GM18907 (cell line): ENCODE results near the gene PLSCR3.

Experiments
- ATAC-seq: cut with Tn5 transposase; IDR thresholded peaks from one replicate; pipeline ENCODE4 v1.9.1; 2021; ENCODE audit warnings: mild to moderate bottlenecking, moderate library complexity; ENCODE audit not compliant: unreplicated experiment

Gene PLSCR3

GRCh38 chr17:7407082-7407481, 12.8 kb upstream of the PLSCR3 start:
- no peak for ATAC-seq

- no peak for ATAC-seq
Measured at GRCh38 chr17:7406235-7406825, 12.0 kb upstream of the PLSCR3 start.

- no peak for ATAC-seq
Measured at GRCh38 chr17:7405350-7406234, 11.3 kb upstream of the PLSCR3 start.

GRCh38 chr17:7404737-7405349, 10.5 kb upstream of the PLSCR3 start:
- ATAC-seq = peak; percentile 10

- peak; percentile 91 for ATAC-seq
Measured at GRCh38 chr17:7403977-7404736, 9.8 kb upstream of the PLSCR3 start, which contains the start of gene TMEM256. Gene TMEM256, minus strand, starts transcription at chr17:7404097. Its CDS starts 13 bp downstream, at chr17:7404084.

GRCh38 chr17:7403727-7403976, 9.3 kb upstream of the PLSCR3 start:
- ATAC-seq = no peak

- no peak for ATAC-seq
Measured at GRCh38 chr17:7403043-7403726, 8.9 kb upstream of the PLSCR3 start.

GRCh38 chr17:7398612-7399011, 4.3 kb upstream of the PLSCR3 start:
- no peak for ATAC-seq

- ATAC-seq = no peak
Measured at GRCh38 chr17:7396147-7396546, 1.8 kb upstream of the PLSCR3 start.

GRCh38 chr17:7393613-7394451, 493 bp downstream of the PLSCR3 start:
- peak; percentile 52 for ATAC-seq

GRCh38 chr17:7392696-7393612, 1.4 kb downstream of the PLSCR3 start:
- no peak for ATAC-seq

GRCh38 chr17:7391307-7391706, 3.0 kb downstream of the PLSCR3 start:
- no peak for ATAC-seq

- ATAC-seq = no peak
Measured at GRCh38 chr17:7389924-7390910, 4.1 kb downstream of the PLSCR3 start.

GRCh38 chr17:7388856-7389255, 5.5 kb downstream of the PLSCR3 start:
- ATAC-seq = no peak

- no peak for ATAC-seq
Measured at GRCh38 chr17:7384489-7385081, 9.7 kb downstream of the PLSCR3 start.

- no peak for ATAC-seq
Measured at GRCh38 chr17:7383742-7384488, 10.4 kb downstream of the PLSCR3 start.

- ATAC-seq = no peak
Measured at GRCh38 chr17:7383371-7383741, 11.0 kb downstream of the PLSCR3 start.
